Right lung (tissue), 5 donors: ENCODE data around the gene FXN. TPM values are rescaled to one million over a fixed set of nuclear protein-coding genes. Genes with fewer than 3 reads are reported as not detected.

ENCODE experiments used
- DNase-seq, 2 donors: peaks; one replicate each; pipeline ENCODE4 v3.0.0-alpha.2; 2013
- polyA plus RNA-seq, 5 donors: library from polyadenylated mRNA; unstranded; fragments of 120-200 nt; gene quantifications; one replicate each; pipeline versions ENCODE4 v1.2.1 to v1.2.3, GENCODE V29; 2013; ENCODE audit warnings: inconsistent platforms in 1 of 5, low replicate concordance in 1 of 5; ENCODE audit not compliant: insufficient read length in 5 of 5, insufficient read depth in 1 of 5

Gene FXN
- polyA plus RNA-seq, 5 donors = 21.3 to 25.5 (median 24.6) TPM

DNA sequence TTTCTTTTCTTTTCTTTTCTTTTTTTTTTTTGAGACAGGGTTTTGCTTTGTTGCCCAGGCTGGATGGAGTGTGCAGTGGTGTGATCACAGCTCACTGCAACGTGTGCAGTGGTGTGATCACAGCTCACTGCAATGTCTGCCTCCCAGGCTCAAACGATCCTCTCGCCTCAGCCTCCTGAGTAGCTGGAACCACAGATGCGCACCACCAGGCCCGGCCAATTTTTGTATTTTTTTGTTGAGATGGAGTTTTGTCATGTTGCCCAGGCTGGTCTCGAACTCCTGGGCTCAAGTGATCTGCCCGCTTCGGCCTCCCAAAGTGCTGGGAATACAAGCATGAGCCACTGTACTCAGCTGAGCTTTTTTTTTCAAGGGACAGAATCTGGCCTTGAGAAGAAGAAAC is 101.8 kb downstream of the FXN start:
- no peak for DNase-seq

GRCh38 chr9:69139596-69139995 is 104.0 kb downstream of the FXN start:
- DNase-seq = no peak

DNA sequence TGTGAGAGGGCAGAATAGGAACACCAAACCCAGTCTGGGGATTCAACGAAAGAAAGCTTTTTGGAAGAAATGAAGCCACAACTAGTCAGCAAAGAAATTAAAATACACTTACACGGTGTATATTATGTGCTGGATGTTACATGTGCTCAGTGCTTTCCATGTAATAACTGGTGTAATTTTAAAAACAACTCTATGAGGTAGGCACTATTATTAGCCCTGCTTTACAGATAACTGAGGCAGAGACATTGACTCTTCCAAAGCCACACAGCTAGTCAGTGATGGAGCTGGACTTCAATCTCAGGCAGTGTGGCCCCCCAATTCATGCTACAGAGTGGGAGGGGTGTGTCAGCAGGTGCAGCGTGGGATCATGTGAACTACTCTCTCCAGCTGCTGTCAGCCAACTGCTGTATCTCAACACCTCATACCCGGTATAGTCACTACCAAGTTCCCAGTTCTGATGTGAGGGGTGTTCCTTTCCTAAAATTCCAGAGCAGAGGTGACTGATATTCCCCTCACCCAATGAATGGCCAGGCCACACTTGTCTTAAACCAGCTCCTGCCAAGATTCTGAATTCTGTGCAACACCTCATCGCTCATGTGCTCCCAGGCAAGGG is 104.7 kb downstream of the FXN start:
- DNase-seq = no peak

DNA sequence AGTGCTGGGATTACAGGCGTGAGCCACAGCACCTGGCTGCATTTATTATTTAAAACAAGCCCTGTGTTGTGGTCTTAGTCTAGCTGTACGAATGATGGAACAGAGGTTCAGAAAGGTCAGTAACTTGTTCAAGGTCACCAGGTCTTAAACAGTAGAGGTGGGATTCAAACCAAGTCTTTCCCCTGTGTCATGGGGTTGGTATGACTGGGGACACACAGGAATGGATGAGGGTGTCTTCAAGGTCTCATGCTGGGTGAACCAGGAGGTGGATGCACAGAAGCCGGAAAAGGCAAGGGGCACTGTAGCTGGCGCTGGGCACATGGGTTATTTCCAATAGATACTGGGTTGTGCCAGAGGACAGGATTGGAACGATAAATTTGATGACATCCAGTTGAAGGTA is 106.3 kb downstream of the FXN start:
- DNase-seq = no peak

DNA sequence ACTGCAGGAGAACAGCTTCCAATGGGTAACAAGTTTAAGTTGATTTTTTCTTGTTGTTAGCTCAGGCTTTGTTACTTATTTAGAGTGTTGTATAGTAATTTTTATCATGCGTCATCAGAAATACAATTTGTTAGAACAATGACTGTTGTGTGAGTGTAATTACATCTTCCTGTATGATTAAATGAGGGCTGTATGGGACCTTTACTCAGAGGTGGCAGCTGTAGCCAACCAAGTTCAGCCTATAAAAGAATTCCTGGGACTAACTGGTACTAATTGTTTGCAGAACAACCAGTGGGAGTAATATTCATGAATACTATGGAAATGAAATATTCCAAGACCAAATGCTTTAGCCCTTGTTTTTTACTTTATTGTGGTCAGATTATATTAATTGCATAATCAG is 107.7 kb downstream of the FXN start:
- no peak for DNase-seq

DNA sequence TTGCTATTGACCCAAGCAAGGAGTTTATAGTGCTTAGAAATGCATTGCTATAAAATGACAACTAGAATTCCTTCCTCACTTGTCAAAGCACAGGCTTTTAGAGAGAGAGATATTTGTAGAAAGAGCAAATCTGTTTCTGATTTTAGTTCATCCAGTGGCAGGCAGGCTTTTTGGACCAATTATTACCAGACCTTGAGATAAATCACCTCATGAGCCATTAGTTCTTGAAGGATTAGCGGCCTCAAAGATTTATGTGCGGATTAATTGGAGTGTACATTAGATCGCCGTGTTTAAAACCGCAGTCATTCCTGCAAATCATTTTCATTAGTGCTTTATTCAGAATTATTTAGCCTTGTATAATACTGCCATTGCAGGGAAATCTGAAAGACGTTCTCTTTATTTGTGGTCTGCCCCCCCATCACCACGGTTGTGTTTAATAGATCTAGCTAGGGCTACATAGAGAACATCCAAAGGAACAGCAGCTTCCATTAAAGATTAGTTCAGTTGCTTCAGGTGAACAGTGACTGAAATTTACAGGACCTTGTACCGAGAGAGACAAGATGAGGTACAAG is 109.7 kb downstream of the FXN start:
- DNase-seq = no peak

DNA sequence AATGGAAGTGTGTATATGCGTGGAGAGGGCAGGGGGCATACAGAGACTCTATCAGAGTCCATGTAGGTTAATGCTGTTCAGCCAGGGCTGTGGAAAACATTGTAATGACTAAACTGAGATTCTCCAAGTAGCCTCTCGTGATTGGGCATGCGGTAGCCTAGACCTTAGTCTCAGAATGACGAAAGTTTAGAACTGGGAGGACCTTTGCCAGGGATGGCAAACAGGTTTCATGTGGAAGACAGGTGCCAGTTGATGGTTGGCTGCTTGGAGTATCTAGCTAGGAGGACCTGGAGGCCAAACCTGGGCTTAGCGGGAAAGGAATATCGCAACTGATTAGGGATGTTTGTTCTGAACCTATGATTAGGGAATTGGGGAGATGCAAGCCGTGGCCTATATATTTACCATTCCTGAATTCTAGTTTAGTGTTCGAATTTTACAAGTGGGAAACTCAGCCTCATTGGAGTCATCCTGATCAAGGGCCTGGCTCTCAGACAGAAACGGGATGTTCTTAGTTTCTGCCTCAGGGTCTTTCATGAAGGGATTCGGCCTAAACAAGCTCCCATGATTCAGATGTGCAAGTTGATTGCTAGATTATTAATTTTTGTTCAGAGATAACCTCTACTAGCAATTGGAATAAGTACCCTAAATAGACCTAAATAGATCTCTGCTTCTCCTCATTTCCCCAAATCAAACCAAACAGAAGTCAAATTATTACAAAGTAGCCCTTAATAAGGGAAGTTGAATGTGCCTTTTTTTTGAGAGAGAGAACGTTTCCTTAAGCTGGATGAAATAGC is 111.7 kb downstream of the FXN start:
- no peak for DNase-seq

GRCh38 chr9:69149321-69149807 is 113.8 kb downstream of the FXN start:
- no peak for DNase-seq

Other genes with a start within 250 kb of the FXN start
- gene PRKACG, start 21.6 kb upstream of the FXN start, polyA plus RNA-seq = not detected
- 100 to 1,000 TPM in 4 of 5 donors, 10 to 100 TPM in 1; 75.5 to 131 (median 122) TPM for gene TJP2, start 138.5 kb downstream of the FXN start, polyA plus RNA-seq